Stimulated activated CD4-positive, alpha-beta T cell treated with anti-CD3 and anti-CD28 coated beads, Interleukin-1b, Interleukin-23, amount 100 ng/mL, for 1 hour (primary cell): Measurements from ENCODE around the gene PLOD2.

Experiments used
- DNase-seq, 2 donors: peaks; one replicate each; pipeline ENCODE4 v3.0.0-alpha.2; 2020; ENCODE audit warnings: low read depth in 2 of 2

Gene PLOD2

GRCh38 chr3:146166415-146166821 lies 5.4 kb upstream of the PLOD2 start:
- DNase-seq = no peak

GRCh38 chr3:146165877-146166276 lies 4.9 kb upstream of the PLOD2 start:
- no peak for DNase-seq

- DNase-seq = no peak
Measured at GRCh38 chr3:146164971-146165769, 4.2 kb upstream of the PLOD2 start.

GRCh38 chr3:146164506-146164905 lies 3.5 kb upstream of the PLOD2 start:
- DNase-seq = no peak

- DNase-seq = no peak
Measured at GRCh38 chr3:146164071-146164470, 3.1 kb upstream of the PLOD2 start.

GRCh38 chr3:146163584-146163983 lies 2.6 kb upstream of the PLOD2 start:
- no peak for DNase-seq

- no peak for DNase-seq
Measured at GRCh38 chr3:146162561-146162960, 1.6 kb upstream of the PLOD2 start.

GRCh38 chr3:146161663-146162002 lies 649 bp upstream of the PLOD2 start:
- no peak for DNase-seq

GRCh38 chr3:146160321-146160963 lies 542 bp downstream of the PLOD2 start:
- no peak for DNase-seq

GRCh38 chr3:146159616-146160320 lies 1.2 kb downstream of the PLOD2 start:
- DNase-seq = no peak

GRCh38 chr3:146159037-146159436 lies 1.9 kb downstream of the PLOD2 start:
- DNase-seq = no peak

GRCh38 chr3:146157325-146158060 lies 3.5 kb downstream of the PLOD2 start:
- DNase-seq = no peak

GRCh38 chr3:146156666-146157314 lies 4.2 kb downstream of the PLOD2 start:
- DNase-seq = no peak

GRCh38 chr3:146156095-146156494 lies 4.9 kb downstream of the PLOD2 start:
- no peak for DNase-seq

GRCh38 chr3:146154995-146155394 lies 6.0 kb downstream of the PLOD2 start:
- DNase-seq = no peak

- no peak for DNase-seq
Measured at GRCh38 chr3:146154316-146154715, 6.7 kb downstream of the PLOD2 start.

- DNase-seq = no peak
Measured at GRCh38 chr3:146153429-146153828, 7.6 kb downstream of the PLOD2 start.

- no peak for DNase-seq
Measured at GRCh38 chr3:146152834-146153233, 8.2 kb downstream of the PLOD2 start.

- no peak for DNase-seq
Measured at GRCh38 chr3:146148468-146148931, 12.5 kb downstream of the PLOD2 start.

GRCh38 chr3:146145642-146146041 lies 15.3 kb downstream of the PLOD2 start:
- DNase-seq = no peak

GRCh38 chr3:146142757-146143156 lies 18.2 kb downstream of the PLOD2 start:
- no peak for DNase-seq
